H1 (cell line): ENCODE data around the gene KCNN4. TPM values are rescaled to one million over a fixed set of nuclear protein-coding genes. Genes with fewer than 3 reads are reported as not detected.

Experiments
- CTCF ChIA-PET: fragments of 300-600 bp; sonication (Branson Sonifier 250); formaldehyde crosslinking; loops from one replicate; lab custom pipeline; 2021; ENCODE audit not compliant: partially characterized antibody; lab: Charles Lee
- POLR2A ChIA-PET: fragments of 300-600 bp; sonication (Branson Sonifier 250); formaldehyde crosslinking; loops from one replicate; lab custom pipeline; 2021; ENCODE audit warnings: inconsistent platforms; ENCODE audit not compliant: partially characterized antibody; lab: Charles Lee
- DNase-seq, 2 experiments: peaks; one replicate each; pipeline versions ENCODE4 v3.0.0 to v3.0.0-alpha.2; 2010 to 2022; ENCODE audit warnings: low spot score in 2 of 2, low read depth in 1 of 2, mixed read lengths in 1 of 2
- FAIRE-seq: peaks from 2 replicates; lab custom pipeline; 2011; peaks lifted over from hg19 to GRCh38; lab: Jason Lieb, UNC
- H2AFZ ChIP-seq: 2 replicates; pipeline ENCODE4 v1.8.1; 2012; ENCODE audit warnings: low read length, inconsistent platforms
- H2AK5ac ChIP-seq: 2 replicates; pipeline ENCODE4 v1.6.1; 2013; ENCODE audit warnings: low read depth, low read length
- H2BK120ac ChIP-seq: replicated peaks from 2 replicates; pipeline ENCODE3; 2013; ENCODE audit warnings: low read depth, low read length, inconsistent platforms
- H2BK12ac ChIP-seq: 2 replicates; pipeline ENCODE4 v1.6.1; 2013; ENCODE audit warnings: low read depth, low read length
- H2BK15ac ChIP-seq: 2 replicates; pipeline ENCODE4 v1.6.1; 2013; ENCODE audit warnings: low read length
- H2BK20ac ChIP-seq: 2 replicates; pipeline ENCODE4 v1.6.1; 2013; ENCODE audit warnings: low read length
- H2BK5ac ChIP-seq: 2 replicates; pipeline ENCODE4 v1.6.1; 2013; ENCODE audit warnings: low read depth, low read length
- H3K14ac ChIP-seq: 2 replicates; pipeline ENCODE4 v1.6.1; 2013; ENCODE audit warnings: inconsistent platforms; ENCODE audit not compliant: insufficient read length
- H3K18ac ChIP-seq: 2 replicates; pipeline ENCODE4 v1.6.1; 2013; ENCODE audit warnings: low read length; ENCODE audit errors: extremely low read depth
- H3K23ac ChIP-seq: 2 replicates; pipeline ENCODE4 v1.6.1; 2013; ENCODE audit warnings: inconsistent platforms; ENCODE audit not compliant: insufficient read length
- H3K23me2 ChIP-seq: 2 replicates; pipeline ENCODE4 v1.6.1; 2013; ENCODE audit warnings: low read depth, low read length
- H3K27ac ChIP-seq: 2 replicates; pipeline ENCODE4 v1.6.1; 2011; ENCODE audit warnings: low read depth, low read length, inconsistent platforms
- H3K27me3 ChIP-seq, 4 experiments: replicated peaks in 1 of 4; 1 replicate in 1 of 4; 2 replicates in 3 of 4; pipeline versions ENCODE4 v1.6.1 to v1.8.1; 2011 to 2013; ENCODE audit warnings: low read length in 3 of 4, mild to moderate bottlenecking in 3 of 4, inconsistent platforms in 2 of 4, mixed read lengths in 2 of 4, moderate library complexity in 1 of 4; ENCODE audit not compliant: control insufficient read depth in 3 of 4, insufficient read depth in 3 of 4; ENCODE audit errors: extremely low read depth in 1 of 4
- H3K36me3 ChIP-seq, 4 experiments: 2 replicates each; pipeline versions ENCODE4 v1.6.1 to v1.8.1; 2011 to 2013; ENCODE audit warnings: mild to moderate bottlenecking in 4 of 4, low read length in 3 of 4, moderate library complexity in 2 of 4, control low read depth in 1 of 4, inconsistent platforms in 1 of 4; ENCODE audit not compliant: insufficient read depth in 4 of 4, control insufficient read depth in 2 of 4
- H3K4ac ChIP-seq: replicated peaks from 2 replicates; pipeline ENCODE3; 2013; ENCODE audit warnings: low read length, low read depth, mixed read lengths, inconsistent platforms; ENCODE audit not compliant: insufficient read length
- H3K4me1 ChIP-seq, 4 experiments: replicated peaks in 1 of 4; 1 replicate in 1 of 4; 2 replicates in 3 of 4; pipeline versions ENCODE4 v1.6.1 to v1.8.1; 2011 to 2013; ENCODE audit warnings: low read length in 3 of 4, inconsistent platforms in 2 of 4, mixed read lengths in 1 of 4; ENCODE audit not compliant: insufficient read depth in 4 of 4, control insufficient read depth in 3 of 4
- H3K4me2 ChIP-seq, 2 experiments: 2 replicates each; pipeline versions ENCODE4 v1.6.1 to v1.8.1; 2011 to 2013; ENCODE audit warnings: low read depth in 2 of 2, low read length in 2 of 2, control low read depth in 1 of 2, inconsistent platforms in 1 of 2, mild to moderate bottlenecking in 1 of 2; ENCODE audit not compliant: insufficient read depth in 1 of 2
- H3K4me3 ChIP-seq, 4 experiments: fragments of 200-600, 300-600 bp in 1 of 4; sonication (generic), shearing (Covaris generic), sonication (Bioruptor Twin) in 1 of 4; 2 replicates each; pipeline versions ENCODE4 v1.5.1 to v1.8.1; 2011 to 2016; ENCODE audit warnings: low read length in 4 of 4, low read depth in 3 of 4, control low read depth in 2 of 4, inconsistent platforms in 2 of 4, mild to moderate bottlenecking in 2 of 4, mixed read lengths in 1 of 4, moderate library complexity in 1 of 4; ENCODE audit not compliant: insufficient read depth in 2 of 4; ENCODE audit errors: extremely low read depth in 1 of 4
- H3K56ac ChIP-seq: replicated peaks from 2 replicates; pipeline ENCODE3; 2013; ENCODE audit warnings: low read depth, mild to moderate bottlenecking, mixed read lengths, low read length, inconsistent platforms; ENCODE audit not compliant: insufficient read length
- H3K79me1 ChIP-seq: 2 replicates; pipeline ENCODE4 v1.6.1; 2013; ENCODE audit warnings: low read depth, low read length, control low read depth
- H3K79me2 ChIP-seq, 2 experiments: 2 replicates each; pipeline versions ENCODE4 v1.6.1 to v1.8.1; 2012 to 2013; ENCODE audit warnings: low read length in 2 of 2, mild to moderate bottlenecking in 2 of 2, inconsistent platforms in 1 of 2; ENCODE audit not compliant: insufficient read depth in 2 of 2, control insufficient read depth in 1 of 2
- H3K9ac ChIP-seq, 4 experiments: replicated peaks in 1 of 4; 1 replicate in 1 of 4; 2 replicates in 3 of 4; pipeline versions ENCODE4 v1.6.1 to v1.8.1; 2011 to 2013; ENCODE audit warnings: low read depth in 3 of 4, low read length in 3 of 4, control low read depth in 2 of 4, mild to moderate bottlenecking in 2 of 4, moderate library complexity in 2 of 4, inconsistent platforms in 1 of 4; ENCODE audit errors: extremely low read depth in 1 of 4
- H3K9me3 ChIP-seq, 2 experiments: 2 replicates each; pipeline versions ENCODE4 v1.6.1 to v1.8.1; 2012 to 2013; ENCODE audit warnings: mild to moderate bottlenecking in 2 of 2, moderate library complexity in 2 of 2, control low read depth in 1 of 2, inconsistent platforms in 1 of 2, low read depth in 1 of 2, low read length in 1 of 2, mixed read lengths in 1 of 2; ENCODE audit not compliant: insufficient read depth in 2 of 2
- H4K20me1 ChIP-seq, 2 experiments: replicated peaks in 1 of 2; 2 replicates each; pipeline versions ENCODE3 to v1.8.1; 2011 to 2013; ENCODE audit warnings: inconsistent platforms in 2 of 2, low read length in 2 of 2, mild to moderate bottlenecking in 1 of 2; ENCODE audit not compliant: insufficient read depth in 2 of 2, control insufficient read depth in 1 of 2
- H4K5ac ChIP-seq: 2 replicates; pipeline ENCODE4 v1.6.1; 2013; ENCODE audit warnings: low read length, low read depth, mixed read lengths, inconsistent platforms; ENCODE audit not compliant: insufficient read length
- H4K8ac ChIP-seq: 2 replicates; pipeline ENCODE4 v1.8.0; 2013; ENCODE audit warnings: mild to moderate bottlenecking, moderate library complexity, low read length, inconsistent platforms; ENCODE audit not compliant: insufficient read depth; ENCODE audit errors: extremely low read depth
- H4K91ac ChIP-seq: replicated peaks from 2 replicates; pipeline ENCODE3; 2013; ENCODE audit warnings: low read length, mixed read lengths, inconsistent platforms; ENCODE audit not compliant: insufficient read length
- ASH2L ChIP-seq: fragments of 200-600, 300-600 bp; sonication (generic); IDR thresholded peaks from one replicate; pipeline ENCODE4 v1.7.1; 2017; ENCODE audit warnings: low read length
- ATF3 ChIP-seq: IDR thresholded peaks from 2 replicates; pipeline ENCODE4 v1.6.1; 2011; ENCODE audit warnings: low read depth, mild to moderate bottlenecking, low read length; ENCODE audit not compliant: insufficient read depth
- BCL11A ChIP-seq, 2 experiments: IDR thresholded peaks; one replicate each; pipeline ENCODE4 v1.6.1; 2011; ENCODE audit warnings: low read depth in 2 of 2, low read length in 2 of 2, mild to moderate bottlenecking in 2 of 2
- CBX5 ChIP-seq: fragments of 300-800, 300-1000 bp; sonication (generic); IDR thresholded peaks from 2 replicates; pipeline ENCODE4 v1.7.1; 2016; ENCODE audit warnings: antibody characterized with exemption, low read length, low read depth
- EZH2 ChIP-seq: fragments of 200-600 bp; sonication (generic); IDR thresholded peaks from 2 replicates; pipeline ENCODE4 v1.7.1; 2012; ENCODE audit warnings: low read depth, mild to moderate bottlenecking, moderate library complexity, low read length, inconsistent platforms; ENCODE audit not compliant: severe bottlenecking
- HDAC2 ChIP-seq, 2 experiments: fragments of 300-600 bp in 1 of 2; sonication (generic) in 1 of 2; IDR thresholded peaks; 2 replicates each; pipeline ENCODE4 v1.6.1; 2011 to 2012; ENCODE audit warnings: low read depth in 2 of 2, low read length in 2 of 2, mild to moderate bottlenecking in 2 of 2, moderate library complexity in 2 of 2, borderline replicate concordance in 1 of 2, inconsistent platforms in 1 of 2
- HDAC6 ChIP-seq: IDR thresholded peaks from one replicate; pipeline ENCODE4 v1.7.1; 2012; ENCODE audit warnings: low read depth, mild to moderate bottlenecking, inconsistent platforms, low read length, moderate library complexity
- MAX ChIP-seq: IDR thresholded peaks from 2 replicates; pipeline ENCODE4 v1.6.1; 2012; ENCODE audit warnings: inconsistent platforms
- NANOG ChIP-seq: IDR thresholded peaks from 2 replicates; pipeline ENCODE4 v1.6.1; 2011; ENCODE audit warnings: low read length, low read depth, mild to moderate bottlenecking, inconsistent platforms; ENCODE audit not compliant: insufficient read depth, poor library complexity, severe bottlenecking
- POLR2AphosphoS5 ChIP-seq: IDR thresholded peaks from 2 replicates; pipeline ENCODE4 v1.6.1; 2011; ENCODE audit warnings: low read depth, low read length
- RBBP5 ChIP-seq: IDR thresholded peaks from 2 replicates; pipeline ENCODE4 v1.7.1; 2012; ENCODE audit warnings: low read depth, mild to moderate bottlenecking, inconsistent platforms, low read length, moderate library complexity, borderline replicate concordance
- SIRT6 ChIP-seq: IDR thresholded peaks from one replicate; pipeline ENCODE4 v1.7.1; 2012; ENCODE audit warnings: low read length, inconsistent platforms
- SP1 ChIP-seq: IDR thresholded peaks from 2 replicates; pipeline ENCODE4 v1.6.1; 2011; ENCODE audit warnings: low read depth, low read length
- TBP ChIP-seq: IDR thresholded peaks from 2 replicates; pipeline ENCODE4 v1.6.1; 2011; ENCODE audit warnings: low read depth, low read length, improper control_type of control experiment
- TEAD4 ChIP-seq: IDR thresholded peaks from 2 replicates; pipeline ENCODE4 v1.6.1; 2012; ENCODE audit warnings: low read depth, low read length, inconsistent platforms, mixed read lengths
- polyA plus RNA-seq, 7 experiments: library from polyadenylated mRNA; depleted of rRNA in 3 of 7; stranded (reverse) in 5 of 7; unstranded in 2 of 7; fragments of >200 nt in 5 of 7; fragments of 200-250 nt in 2 of 7; gene quantifications; 1 replicate in 5 of 7; 2 replicates in 1 of 7; 4 replicates in 1 of 7; pipeline versions ENCODE4 v1.2.1 to v1.2.3, GENCODE V29; 2011 to 2013; ENCODE audit warnings: missing spikeins in 2 of 7, mixed read lengths in 2 of 7
- total RNA-seq: library from RNA; stranded (reverse); fragmentation: NEBNext Ultra II Directional; extraction: Animal tissue kit (Norgen Biotek cat#: 25700); gene quantifications from 2 replicates; pipeline ENCODE4 v1.2.1, GENCODE V29; 2021

Gene KCNN4
- total and polyA plus RNA-seq, 2 of the 8 experiments (the other 6 are each of a cell fraction or from before 2014, with no cell fraction given): 0.78 to 1.5 TPM

- H2AFZ ChIP-seq: no peak overlapping the region
- DNase-seq (no peak), FAIRE-seq (no peak)
- POLR2A ChIA-PET: interaction anchor here (0.6 to 1.2 kb wide), 4 partner anchors 11 to 22 kb away, joined by 3 to 5 read pairs (median 3); partner anchors contain the start of gene SMG9
- H2BK12ac ChIP-seq: no peak overlapping the region
- H3K79me2 ChIP-seq: no peaks in the 10 kb centered on the region
- H4K20me1 ChIP-seq: peaks cover 0 to 3% of the 10 kb centered on the region in 2 experiments
- no peak overlapping the region for H3K27ac ChIP-seq
- no peak overlapping the region for H4K91ac ChIP-seq
- no peak overlapping the region for H2BK120ac ChIP-seq
- H3K27me3 ChIP-seq: no peaks in the 10 kb centered on the region
- no peak overlapping the region for H3K23ac ChIP-seq
- no peak overlapping the region for H3K4me3 ChIP-seq
- no peak overlapping the region for H2BK5ac ChIP-seq
- H2BK20ac ChIP-seq: no peak overlapping the region
- H3K9me3 ChIP-seq: no peaks in the 10 kb centered on the region
- H3K4me2 ChIP-seq: no peak overlapping the region
- H3K36me3 ChIP-seq: peaks cover 15 to 47% (median 39%) of the 10 kb centered on the region in 4 experiments
- H3K9ac ChIP-seq: no peak overlapping the region
- H4K5ac ChIP-seq: no peak overlapping the region
- H2BK15ac ChIP-seq: no peak overlapping the region
- H3K56ac ChIP-seq: no peak overlapping the region
- no peak overlapping the region for H2AK5ac ChIP-seq
- H3K79me1 ChIP-seq: no peaks in the 10 kb centered on the region
- H4K8ac ChIP-seq: peak overlapping the region; percentile 38; the same call in 1 of the 2 replicates
- no peak overlapping the region for H3K18ac ChIP-seq
- no peak overlapping the region for H3K14ac ChIP-seq
- H3K23me2 ChIP-seq: no peaks in the 10 kb centered on the region
- no peak overlapping the region for H3K4ac ChIP-seq
- no peaks in the 10 kb centered on the region for H3K4me1 ChIP-seq
- CTCF ChIA-PET: interaction anchor here (0.7 to 2.9 kb wide), 7 partner anchors 10 to 74 kb away, joined by 3 to 9 read pairs (median 4); no protein-coding TSS in a partner anchor
- TF ChIP-seq POLR2AphosphoS5 (no peak), SP1 (no peak), RBBP5 (no peak), ATF3 (no peak), MAX (no peak), TEAD4 (no peak), EZH2 (no peak), ASH2L (no peak), BCL11A (IDR thresholded peaks at IDR 0.05; ENCODE audit: low read depth in 2 of 2, low read length in 2 of 2) (no peak), CBX5 (no peak), SIRT6 (no peak), NANOG (no peak), HDAC6 (no peak), TBP (no peak), HDAC2 (IDR thresholded peaks at IDR 0.05; ENCODE audit: borderline replicate concordance in 1 of 2, low read depth in 2 of 2, low read length in 2 of 2) (no peak)
Observed at GRCh38 chr19:43735957-43736356, 44.8 kb downstream of the KCNN4 start.
